Kidney (tissue), 14 donors: Measurements from ENCODE around the gene WNT3A. TPM values are rescaled to one million over a fixed set of nuclear protein-coding genes. Genes with fewer than 3 reads are reported as not detected.

Source experiments
- DNase-seq, 5 donors: peaks; one replicate each; pipeline ENCODE4 v3.0.0-alpha.2; 2013 to 2020
- FAIRE-seq: peaks from 2 replicates; lab custom pipeline; 2012; peaks lifted over from hg19 to GRCh38; lab: Jason Lieb, UNC
- H3K27ac ChIP-seq, 2 donors: one replicate each; pipeline ENCODE4 v1.7.0; 2013; ENCODE audit warnings: low read depth in 2 of 2, low read length in 2 of 2, inconsistent platforms in 1 of 2
- H3K27me3 ChIP-seq: one replicate; pipeline ENCODE4 v1.7.1; 2013; ENCODE audit warnings: low read length, inconsistent platforms; ENCODE audit not compliant: control insufficient read depth, insufficient read depth
- H3K36me3 ChIP-seq, 3 donors: one replicate each; pipeline versions ENCODE4 v1.7.0 to v1.7.1; 2013; ENCODE audit warnings: low read length in 3 of 3, control low read depth in 1 of 3, inconsistent platforms in 1 of 3; ENCODE audit not compliant: insufficient read depth in 3 of 3, control insufficient read depth in 2 of 3
- H3K4me1 ChIP-seq, 3 donors: one replicate each; pipeline versions ENCODE4 v1.7.0 to v1.7.1; 2013; ENCODE audit warnings: low read length in 3 of 3, inconsistent platforms in 1 of 3, low read depth in 1 of 3; ENCODE audit not compliant: control insufficient read depth in 2 of 3, insufficient read depth in 2 of 3
- H3K4me3 ChIP-seq, 3 donors: one replicate each; pipeline versions ENCODE4 v1.7.0 to v1.8.1; 2013; ENCODE audit warnings: low read length in 3 of 3, control low read depth in 1 of 3, inconsistent platforms in 1 of 3
- H3K9ac ChIP-seq, 3 donors: one replicate each; pipeline versions ENCODE4 v1.7.0 to v1.7.1; 2013; ENCODE audit warnings: low read length in 3 of 3, control low read depth in 1 of 3, inconsistent platforms in 1 of 3
- H3K9me3 ChIP-seq, 3 donors: one replicate each; pipeline versions ENCODE4 v1.7.0 to v1.7.1; 2013; ENCODE audit warnings: low read length in 3 of 3, control low read depth in 1 of 3, inconsistent platforms in 1 of 3; ENCODE audit not compliant: control insufficient read depth in 2 of 3, insufficient read depth in 1 of 3
- intact Hi-C: fragments of 100-400 bp; cut with DNase I; formaldehyde crosslinking; loops from one replicate; pipeline ENCODE4 v1.11.1; 2022
- polyA plus RNA-seq: library from polyadenylated mRNA; stranded (reverse); fragments of 350-450 nt; fragmentation: Illumina TruSeq; extraction: RNeasy Lipid Tissue Mini Kit (QIAGEN cat#74804); gene quantifications from one replicate; pipeline ENCODE4 v1.2.3, GENCODE V29; 2014; ENCODE audit warnings: low read depth, low replicate concordance; ENCODE audit not compliant: insufficient read depth
- total RNA-seq: library from RNA; stranded (reverse); fragmentation: NEBNext Ultra II Directional; extraction: Animal tissue kit (Norgen Biotek cat#: 25700); gene quantifications from one replicate; pipeline ENCODE4 v1.2.1, GENCODE V29; 2021
- TF ChIP-seq, protein P1 (sequence below): IDR thresholded peaks from 3 replicates; pipeline ENCODE4 v1.5.1; 2012; ENCODE audit warnings: mild to moderate bottlenecking, moderate library complexity, borderline replicate concordance; ENCODE audit not compliant: insufficient read depth; ENCODE audit errors: extremely low read depth
- donor health status: control.
- donor health status: control.
- donor health status: control.
- donor health status: control.
- donor health status: control.
- donor health status: DM: yes; HTN: yes; CAD: no.
- donor health status: Normal renal cell carcinoma (clear cell type).

The WNT3A gene
- total and polyA plus RNA-seq, 2 donors from 2014 or later = not detected

- Histone ChIP-seq H3K9me3 (no peaks in the 10 kb centered on the region), H3K4me3 (no peak overlapping the region), H3K4me1 (no peaks in the 10 kb centered on the region), H3K9ac (no peak overlapping the region), H3K27me3 (peaks cover 9% of the 10 kb centered on the region), H3K27ac (no peak overlapping the region), H3K36me3 (no peaks in the 10 kb centered on the region)
- DNase-seq = no peak
- TF ChIP-seq, protein P1, sequence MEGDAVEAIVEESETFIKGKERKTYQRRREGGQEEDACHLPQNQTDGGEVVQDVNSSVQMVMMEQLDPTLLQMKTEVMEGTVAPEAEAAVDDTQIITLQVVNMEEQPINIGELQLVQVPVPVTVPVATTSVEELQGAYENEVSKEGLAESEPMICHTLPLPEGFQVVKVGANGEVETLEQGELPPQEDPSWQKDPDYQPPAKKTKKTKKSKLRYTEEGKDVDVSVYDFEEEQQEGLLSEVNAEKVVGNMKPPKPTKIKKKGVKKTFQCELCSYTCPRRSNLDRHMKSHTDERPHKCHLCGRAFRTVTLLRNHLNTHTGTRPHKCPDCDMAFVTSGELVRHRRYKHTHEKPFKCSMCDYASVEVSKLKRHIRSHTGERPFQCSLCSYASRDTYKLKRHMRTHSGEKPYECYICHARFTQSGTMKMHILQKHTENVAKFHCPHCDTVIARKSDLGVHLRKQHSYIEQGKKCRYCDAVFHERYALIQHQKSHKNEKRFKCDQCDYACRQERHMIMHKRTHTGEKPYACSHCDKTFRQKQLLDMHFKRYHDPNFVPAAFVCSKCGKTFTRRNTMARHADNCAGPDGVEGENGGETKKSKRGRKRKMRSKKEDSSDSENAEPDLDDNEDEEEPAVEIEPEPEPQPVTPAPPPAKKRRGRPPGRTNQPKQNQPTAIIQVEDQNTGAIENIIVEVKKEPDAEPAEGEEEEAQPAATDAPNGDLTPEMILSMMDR = no peak
- intact Hi-C loops = no loop called here
- FAIRE-seq = no peak
Observed at GRCh38 chr1:228070851-228071250, 64.1 kb downstream of the WNT3A start.

DNA sequence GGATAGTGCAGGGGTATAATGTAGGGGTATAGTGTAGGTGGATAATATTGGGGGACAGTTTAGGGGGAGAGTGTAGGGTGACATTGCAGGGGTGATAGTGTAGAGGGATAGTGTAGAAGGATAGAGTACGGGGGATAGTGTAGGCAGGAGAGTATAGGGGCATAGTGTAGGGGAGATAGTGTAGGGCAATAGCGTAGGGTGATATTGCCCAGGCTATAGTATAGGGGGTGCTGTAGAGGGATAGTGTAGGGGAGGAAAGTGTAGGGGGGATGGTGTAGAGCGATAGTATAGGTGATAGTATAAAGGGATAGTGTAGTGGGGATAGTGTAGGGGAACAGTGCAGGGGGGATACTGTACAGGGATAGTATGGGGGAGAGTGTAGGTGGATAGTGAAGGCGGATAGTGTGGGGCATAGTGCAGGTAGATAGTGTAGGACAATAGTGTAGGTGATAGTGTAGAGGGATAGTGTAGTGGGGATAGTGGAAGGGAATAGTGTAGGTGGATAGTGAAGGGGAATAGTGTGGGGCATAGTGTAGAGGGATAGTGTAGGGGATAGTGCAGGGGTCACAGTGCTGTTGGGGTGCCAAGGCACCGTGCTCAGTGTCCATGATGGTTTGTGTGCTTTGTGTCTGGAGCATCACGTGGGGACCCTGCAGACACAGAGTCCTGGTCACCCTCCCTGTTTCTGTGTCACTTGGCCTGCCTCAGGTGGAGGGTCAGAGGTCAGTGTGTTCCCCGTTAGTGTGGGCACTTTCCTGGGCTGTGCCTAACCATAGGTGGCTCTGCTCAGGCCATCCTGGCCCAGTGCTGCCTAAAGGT lies 65.2 kb downstream of the WNT3A start:
- H3K36me3 ChIP-seq = no peaks in the 10 kb centered on the region
- no peak overlapping the region for H3K9ac ChIP-seq
- TF ChIP-seq, protein P1 = no peak
- no peaks in the 10 kb centered on the region for H3K4me1 ChIP-seq
- FAIRE-seq = no peak
- H3K27me3 ChIP-seq = peaks cover 9% of the 10 kb centered on the region
- no peak overlapping the region for H3K27ac ChIP-seq
- H3K9me3 ChIP-seq = no peaks in the 10 kb centered on the region
- H3K4me3 ChIP-seq = no peak overlapping the region
- no peak for DNase-seq
- intact Hi-C loops = no loop called here

GRCh38 chr1:228072658-228073043 lies 65.9 kb downstream of the WNT3A start:
- TF ChIP-seq, protein P1 = no peak

More at GRCh38 chr1:228072658-228073043, 65.9 kb downstream of the WNT3A start:
- FAIRE-seq = no peak
- Histone ChIP-seq H3K9me3 (no peaks in the 10 kb centered on the region), H3K4me3 (no peak overlapping the region), H3K27me3 (peaks cover 9% of the 10 kb centered on the region), H3K36me3 (no peaks in the 10 kb centered on the region), H3K9ac (no peak overlapping the region), H3K27ac (no peak overlapping the region), H3K4me1 (no peaks in the 10 kb centered on the region)
- DNase-seq = no peak
- intact Hi-C loops = no loop called here
